MM.1S (cell line): Measurements from ENCODE around the gene SFXN1.
A peak's percentile ranks its signal among the peaks of the same experiment; 100 is the strongest.
"Not testable (repeated sequence)": the region's sequence is repeated elsewhere in the genome, so short reads cannot be mapped to it uniquely, and the experiment has no call there.

Experiments
- DNase-seq: peaks from one replicate; pipeline ENCODE4 v3.0.0-alpha.2; 2015
- H2AFZ ChIP-seq: fragments of 300-600 bp; sonication (generic); 2 replicates; pipeline ENCODE4 v1.6.0; 2016; ENCODE audit warnings: antibody characterized with exemption, low read length
- H3F3A ChIP-seq: fragments of 300-600 bp; sonication (generic); 2 replicates; pipeline ENCODE4 v1.6.1; 2016; ENCODE audit warnings: mild to moderate bottlenecking, antibody characterized with exemption, low read length, moderate library complexity, mixed read lengths; ENCODE audit not compliant: insufficient read depth
- H3K27ac ChIP-seq: fragments of 300-600 bp; sonication (generic); 2 replicates; pipeline ENCODE4 v1.5.1; 2016; ENCODE audit warnings: mild to moderate bottlenecking, low read length
- H3K27me3 ChIP-seq: fragments of 300-600 bp; sonication (generic); replicated peaks from 2 replicates; pipeline ENCODE4 v1.6.0; 2016; ENCODE audit warnings: low read length; ENCODE audit not compliant: insufficient read depth
- H3K36me3 ChIP-seq: fragments of 300-600 bp; sonication (generic); replicated peaks from 2 replicates; pipeline ENCODE4 v1.6.1; 2016; ENCODE audit warnings: mild to moderate bottlenecking, low read length, mixed read lengths; ENCODE audit not compliant: insufficient read depth
- H3K4me1 ChIP-seq: fragments of 300-600 bp; sonication (generic); 2 replicates; pipeline ENCODE4 v1.6.1; 2016; ENCODE audit warnings: low read length, mixed read lengths
- H3K4me2 ChIP-seq: fragments of 300-600 bp; sonication (generic); 2 replicates; pipeline ENCODE4 v1.6.0; 2016; ENCODE audit warnings: low read depth, low read length
- H3K4me3 ChIP-seq: fragments of 300-600 bp; sonication (generic); 2 replicates; pipeline ENCODE4 v1.5.1; 2016; ENCODE audit warnings: low read length, mixed read lengths
- H3K79me2 ChIP-seq: fragments of 300-600 bp; sonication (generic); 2 replicates; pipeline ENCODE4 v1.6.1; 2016; ENCODE audit warnings: mixed run types, low read length, mixed read lengths
- H3K9ac ChIP-seq: fragments of 300-600 bp; sonication (generic); 2 replicates; pipeline ENCODE4 v1.6.1; 2016; ENCODE audit warnings: low read length, mixed read lengths
- H3K9me2 ChIP-seq: fragments of 300-600 bp; sonication (generic); replicated peaks from 2 replicates; pipeline ENCODE4 v1.6.1; 2016; ENCODE audit warnings: mild to moderate bottlenecking, low read length, mixed read lengths; ENCODE audit not compliant: insufficient read depth
- H3K9me3 ChIP-seq: fragments of 300-600 bp; sonication (generic); replicated peaks from 2 replicates; pipeline ENCODE4 v1.6.1; 2016; ENCODE audit warnings: mild to moderate bottlenecking, low read length, mixed read lengths; ENCODE audit not compliant: insufficient read depth
- H4K20me1 ChIP-seq: fragments of 300-600 bp; sonication (generic); 2 replicates; pipeline ENCODE4 v1.6.1; 2016; ENCODE audit warnings: mild to moderate bottlenecking, low read length, moderate library complexity, mixed read lengths; ENCODE audit not compliant: insufficient read depth
- EZH2 ChIP-seq: fragments of 300-600 bp; sonication (generic); optimal IDR thresholded peaks from 2 replicates; pipeline ENCODE3; 2017; ENCODE audit warnings: low read depth, mild to moderate bottlenecking, antibody characterized with exemption, low read length, mixed read lengths
- EZH2phosphoT487 ChIP-seq: fragments of 300-600 bp; sonication (generic); IDR thresholded peaks from 2 replicates; pipeline ENCODE4 v1.6.1; 2018; ENCODE audit warnings: antibody characterized with exemption, low read length
- TF ChIP-seq, protein P1 (sequence below): fragments of 300-600 bp; sonication (generic); IDR thresholded peaks from 2 replicates; pipeline ENCODE4 v1.5.1; 2016; ENCODE audit warnings: antibody characterized with exemption, low read length, mixed read lengths

Gene SFXN1

DNA sequence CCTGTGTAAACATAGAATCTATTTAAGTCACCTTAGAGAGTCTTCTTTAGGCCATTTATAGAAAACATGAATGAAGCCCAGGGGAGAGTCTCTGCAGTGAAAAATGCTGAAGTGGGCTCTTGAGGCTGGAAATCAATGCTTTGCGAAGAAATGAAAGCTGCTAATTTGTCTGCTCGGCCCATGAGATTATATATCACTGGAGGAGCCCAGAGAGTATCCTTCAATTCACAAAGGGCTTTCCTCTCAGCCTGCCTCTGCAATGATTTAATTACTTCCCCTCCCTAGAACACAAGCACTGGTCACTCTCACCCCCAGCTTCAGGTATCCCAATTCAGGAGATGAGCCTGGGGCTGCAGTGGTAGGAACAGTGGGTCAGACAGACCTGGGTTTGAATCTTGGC lies 26.2 kb upstream of the SFXN1 start:
- no peaks in the 10 kb centered on the region for H3K36me3 ChIP-seq
- no peak overlapping the region for H3K4me2 ChIP-seq
- H3K27me3 ChIP-seq = no peaks in the 10 kb centered on the region
- TF ChIP-seq EZH2 (no peak), EZH2phosphoT487 (no peak)
- TF ChIP-seq, protein P1, sequence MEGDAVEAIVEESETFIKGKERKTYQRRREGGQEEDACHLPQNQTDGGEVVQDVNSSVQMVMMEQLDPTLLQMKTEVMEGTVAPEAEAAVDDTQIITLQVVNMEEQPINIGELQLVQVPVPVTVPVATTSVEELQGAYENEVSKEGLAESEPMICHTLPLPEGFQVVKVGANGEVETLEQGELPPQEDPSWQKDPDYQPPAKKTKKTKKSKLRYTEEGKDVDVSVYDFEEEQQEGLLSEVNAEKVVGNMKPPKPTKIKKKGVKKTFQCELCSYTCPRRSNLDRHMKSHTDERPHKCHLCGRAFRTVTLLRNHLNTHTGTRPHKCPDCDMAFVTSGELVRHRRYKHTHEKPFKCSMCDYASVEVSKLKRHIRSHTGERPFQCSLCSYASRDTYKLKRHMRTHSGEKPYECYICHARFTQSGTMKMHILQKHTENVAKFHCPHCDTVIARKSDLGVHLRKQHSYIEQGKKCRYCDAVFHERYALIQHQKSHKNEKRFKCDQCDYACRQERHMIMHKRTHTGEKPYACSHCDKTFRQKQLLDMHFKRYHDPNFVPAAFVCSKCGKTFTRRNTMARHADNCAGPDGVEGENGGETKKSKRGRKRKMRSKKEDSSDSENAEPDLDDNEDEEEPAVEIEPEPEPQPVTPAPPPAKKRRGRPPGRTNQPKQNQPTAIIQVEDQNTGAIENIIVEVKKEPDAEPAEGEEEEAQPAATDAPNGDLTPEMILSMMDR = no peak
- no peak overlapping the region for H3K27ac ChIP-seq
- H3K79me2 ChIP-seq = no peaks in the 10 kb centered on the region
- H4K20me1 ChIP-seq = no peaks in the 10 kb centered on the region
- no peak for DNase-seq
- no peak overlapping the region for H2AFZ ChIP-seq
- H3K4me1 ChIP-seq = peaks cover 6% of the 10 kb centered on the region
- H3K9ac ChIP-seq = no peak overlapping the region
- no peak overlapping the region for H3K4me3 ChIP-seq
- no peaks in the 10 kb centered on the region; the same call in 1 of the 2 replicates for H3F3A ChIP-seq
- no peaks in the 10 kb centered on the region for H3K9me2 ChIP-seq
- H3K9me3 ChIP-seq = no peaks in the 10 kb centered on the region

DNA sequence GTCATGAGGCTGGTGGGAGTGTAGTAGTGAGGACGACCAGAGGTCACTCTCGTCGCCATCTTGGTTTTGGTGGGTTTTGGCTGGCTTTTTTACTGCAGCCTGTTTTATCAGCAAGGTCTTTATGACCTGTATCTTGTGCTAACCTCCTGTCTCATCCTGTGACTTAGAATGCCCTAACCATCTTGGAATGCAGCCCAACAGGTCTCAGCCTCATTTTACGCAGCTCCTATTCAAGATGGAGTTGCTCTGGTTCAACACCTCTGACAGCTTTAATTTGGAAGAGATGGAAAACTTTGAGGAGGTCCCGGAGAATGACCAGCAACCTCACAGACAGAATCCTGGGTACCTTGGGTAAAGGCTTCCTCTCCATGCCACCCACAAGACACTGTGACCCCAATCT lies 24.0 kb upstream of the SFXN1 start:
- H3K27ac ChIP-seq, H3K36me3 ChIP-seq, H3K9me2 ChIP-seq, H3K79me2 ChIP-seq, H4K20me1 ChIP-seq, H3K9ac ChIP-seq, DNase-seq, H3F3A ChIP-seq, H3K27me3 ChIP-seq, H3K9me3 ChIP-seq, H3K4me2 ChIP-seq, H3K4me3 ChIP-seq, H2AFZ ChIP-seq: not testable (repeated sequence)
- H3K4me1 ChIP-seq = peaks cover 15% of the 10 kb centered on the region

DNA sequence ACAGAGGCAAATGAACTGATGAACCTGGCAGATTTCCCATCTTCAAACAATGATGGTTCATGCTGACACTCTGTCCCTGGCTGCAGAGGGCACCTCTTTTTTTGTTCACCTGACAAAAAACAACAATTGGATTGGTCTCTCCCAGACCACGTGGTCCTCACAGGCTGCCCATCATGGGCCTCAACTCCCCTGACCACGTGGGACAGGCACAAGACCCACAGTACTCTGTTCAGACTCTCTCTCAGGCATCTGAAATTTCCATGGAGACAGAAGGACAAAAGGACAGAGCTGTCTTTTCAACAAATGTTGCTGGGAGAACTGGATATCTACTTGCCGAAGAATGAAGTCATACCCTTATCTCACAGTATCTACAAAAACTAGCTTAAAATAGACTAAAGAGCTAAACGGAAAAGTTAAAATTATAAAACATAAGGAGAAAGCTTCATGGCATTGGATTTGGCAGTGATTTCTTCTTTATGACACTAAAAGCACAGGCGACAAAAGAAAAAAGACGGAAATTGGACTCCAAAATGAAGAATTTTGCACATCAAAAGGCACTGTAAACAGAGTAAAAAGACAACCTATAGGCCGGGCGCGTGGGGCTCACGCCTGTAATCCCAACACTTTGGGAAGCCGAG lies 22.1 kb upstream of the SFXN1 start:
- Histone ChIP-seq H2AFZ (no peak overlapping the region), H3K4me1 (peaks cover 15% of the 10 kb centered on the region), H4K20me1 (no peaks in the 10 kb centered on the region), H3K9me2 (no peaks in the 10 kb centered on the region), H3K36me3 (no peaks in the 10 kb centered on the region), H3K79me2 (no peaks in the 10 kb centered on the region), H3K4me3 (no peak overlapping the region), H3K27ac (no peak overlapping the region), H3K4me2 (no peak overlapping the region), H3F3A (no peaks in the 10 kb centered on the region; the same call in 1 of the 2 replicates), H3K27me3 (no peaks in the 10 kb centered on the region), H3K9ac (no peak overlapping the region), H3K9me3 (no peaks in the 10 kb centered on the region)
- DNase-seq = no peak
- TF ChIP-seq, protein P1 = no peak

DNA sequence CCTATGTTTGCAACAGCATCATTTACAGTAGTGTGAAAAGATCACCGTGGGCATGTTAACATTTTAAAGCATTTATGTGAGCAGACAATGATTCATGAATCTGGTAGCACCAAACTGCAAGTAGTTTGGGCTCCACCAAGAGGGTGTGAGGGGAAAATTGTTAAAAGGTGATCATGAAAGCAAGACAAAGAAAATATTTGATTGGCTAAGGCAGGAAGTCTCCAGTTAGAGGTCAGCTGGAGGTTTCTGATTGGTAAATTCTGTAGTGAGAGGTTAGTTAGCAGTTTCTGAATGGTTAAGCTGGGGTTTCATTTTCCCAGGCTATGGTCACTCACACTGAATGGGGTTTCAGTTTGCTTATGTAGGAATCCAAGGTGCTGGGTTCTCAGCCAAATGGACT lies 20.9 kb upstream of the SFXN1 start:
- no peaks in the 10 kb centered on the region for H3K36me3 ChIP-seq
- DNase-seq = peak; percentile 71
- no peaks in the 10 kb centered on the region for H3K9me3 ChIP-seq
- no peaks in the 10 kb centered on the region for H4K20me1 ChIP-seq
- TF ChIP-seq, protein P1 = peak; percentile 14; the same call in 1 of the 2 replicates
- no peak for TF ChIP-seq EZH2
- H3K27me3 ChIP-seq = no peaks in the 10 kb centered on the region
- H3K4me1 ChIP-seq = peaks cover 15% of the 10 kb centered on the region
- H3K4me2 ChIP-seq = no peak overlapping the region
- no peak overlapping the region for H3K9ac ChIP-seq
- H3K4me3 ChIP-seq = no peak overlapping the region
- no peak overlapping the region for H3K27ac ChIP-seq
- H3K79me2 ChIP-seq = no peaks in the 10 kb centered on the region
- no peaks in the 10 kb centered on the region; the same call in 1 of the 2 replicates for H3F3A ChIP-seq
- H2AFZ ChIP-seq = no peak overlapping the region
- no peaks in the 10 kb centered on the region for H3K9me2 ChIP-seq
